SU-DHL-6 (cell line): ENCODE data around the gene LRRC71.

ENCODE experiments used
- H2AFZ ChIP-seq: fragments of 200-600 bp; sonication (generic); 2 replicates; pipeline ENCODE4 v1.6.1; 2014; ENCODE audit warnings: low read depth, mild to moderate bottlenecking, moderate library complexity, mixed read lengths, antibody characterized with exemption, low read length; ENCODE audit not compliant: severe bottlenecking
- H3F3A ChIP-seq: fragments of 200-600 bp; shearing (Covaris generic); 2 replicates; pipeline ENCODE4 v1.6.0; 2016; ENCODE audit warnings: antibody characterized with exemption, mild to moderate bottlenecking; ENCODE audit not compliant: insufficient read depth
- H3K27ac ChIP-seq: fragments of 200-600 bp; sonication (generic); 2 replicates; pipeline ENCODE4 v1.5.1; 2016; ENCODE audit warnings: low read depth, mild to moderate bottlenecking, low read length, moderate library complexity, mixed read lengths
- H3K27me3 ChIP-seq: fragments of 200-600 bp; sonication (generic), shearing (Covaris generic); 2 replicates; pipeline ENCODE4 v1.6.0; 2014; ENCODE audit warnings: mild to moderate bottlenecking, low read length
- H3K36me3 ChIP-seq: fragments of 200-600 bp; sonication (generic); 2 replicates; pipeline ENCODE4 v1.6.1; 2014; ENCODE audit warnings: mild to moderate bottlenecking, low read length, mixed read lengths
- H3K4me2 ChIP-seq: fragments of 300-600, 200-600 bp; shearing (Covaris generic), sonication (generic); 2 replicates; pipeline ENCODE4 v1.6.0; 2014; ENCODE audit warnings: low read length, low read depth, mild to moderate bottlenecking; ENCODE audit not compliant: poor library complexity, severe bottlenecking
- H3K4me3 ChIP-seq: fragments of 200-600 bp; sonication (generic); 2 replicates; pipeline ENCODE4 v1.5.1; 2014; ENCODE audit warnings: antibody characterized with exemption, low read length, mild to moderate bottlenecking, mixed read lengths; ENCODE audit not compliant: insufficient read depth, poor library complexity, severe bottlenecking
- H3K79me2 ChIP-seq: fragments of 200-600 bp; sonication (generic); 2 replicates; pipeline ENCODE4 v1.6.1; 2014; ENCODE audit warnings: mild to moderate bottlenecking, low read length, moderate library complexity; ENCODE audit not compliant: insufficient read depth
- H3K9ac ChIP-seq: fragments of 200-600 bp; sonication (generic); 2 replicates; pipeline ENCODE4 v1.7.0; 2014; ENCODE audit warnings: mild to moderate bottlenecking, low read length
- H3K9me2 ChIP-seq: fragments of 200-600 bp; sonication (generic); replicated peaks from 2 replicates; pipeline ENCODE4 v1.6.1; 2014; ENCODE audit warnings: low read length; ENCODE audit not compliant: insufficient read depth
- H3K9me3 ChIP-seq: fragments of 200-600 bp; sonication (generic); 2 replicates; pipeline ENCODE4 v1.6.1; 2014; ENCODE audit warnings: low read length, mixed read lengths; ENCODE audit not compliant: insufficient read depth
- H4K20me1 ChIP-seq: fragments of 200-600 bp; sonication (generic); 2 replicates; pipeline ENCODE4 v1.6.1; 2014; ENCODE audit warnings: low read depth, mild to moderate bottlenecking, antibody characterized with exemption, low read length, moderate library complexity, mixed read lengths
- EZH2phosphoT487 ChIP-seq: fragments of 200-600 bp; sonication (generic), shearing (Covaris generic); conservative IDR thresholded peaks from 2 replicates; pipeline ENCODE4 v1.6.1; 2018; ENCODE audit warnings: mild to moderate bottlenecking, antibody characterized with exemption, low read length, moderate library complexity, mixed read lengths
- TF ChIP-seq, protein P1 (sequence below): fragments of 200-600 bp; sonication (generic); IDR thresholded peaks from one replicate; pipeline ENCODE4 v1.5.1; 2017; ENCODE audit warnings: antibody characterized with exemption, mild to moderate bottlenecking, low read length, moderate library complexity; ENCODE audit not compliant: insufficient read depth, poor library complexity, severe bottlenecking

The LRRC71 gene

DNA sequence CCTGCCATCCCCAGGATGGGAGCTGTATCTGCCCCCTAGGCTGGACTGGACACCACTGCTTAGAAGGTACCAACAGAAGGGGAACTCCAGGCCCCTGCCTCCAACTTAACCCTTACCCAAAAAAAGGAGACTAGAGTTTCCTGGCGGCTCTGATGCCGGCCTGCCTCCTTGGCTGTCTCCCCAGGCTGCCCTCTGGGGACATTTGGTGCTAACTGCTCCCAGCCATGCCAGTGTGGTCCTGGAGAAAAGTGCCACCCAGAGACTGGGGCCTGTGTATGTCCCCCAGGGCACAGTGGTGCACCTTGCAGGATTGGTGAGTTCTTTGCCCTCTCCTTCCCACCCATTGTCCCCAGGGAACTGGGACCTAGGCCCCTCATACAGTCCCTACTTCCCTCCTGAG lies 8.1 kb upstream of the LRRC71 start:
- Histone ChIP-seq H3K9me2 (no peaks in the 10 kb centered on the region), H3K27me3 (no peaks in the 10 kb centered on the region), H3K27ac (no peak overlapping the region), H3K79me2 (no peaks in the 10 kb centered on the region), H2AFZ (no peak overlapping the region), H3K9ac (no peak overlapping the region), H3K4me3 (no peak overlapping the region), H3K4me2 (no peak overlapping the region), H3K36me3 (no peaks in the 10 kb centered on the region), H3F3A (no peaks in the 10 kb centered on the region), H3K9me3 (no peaks in the 10 kb centered on the region), H4K20me1 (no peaks in the 10 kb centered on the region)
- TF ChIP-seq EZH2phosphoT487, result no peak
- TF ChIP-seq, protein P1, sequence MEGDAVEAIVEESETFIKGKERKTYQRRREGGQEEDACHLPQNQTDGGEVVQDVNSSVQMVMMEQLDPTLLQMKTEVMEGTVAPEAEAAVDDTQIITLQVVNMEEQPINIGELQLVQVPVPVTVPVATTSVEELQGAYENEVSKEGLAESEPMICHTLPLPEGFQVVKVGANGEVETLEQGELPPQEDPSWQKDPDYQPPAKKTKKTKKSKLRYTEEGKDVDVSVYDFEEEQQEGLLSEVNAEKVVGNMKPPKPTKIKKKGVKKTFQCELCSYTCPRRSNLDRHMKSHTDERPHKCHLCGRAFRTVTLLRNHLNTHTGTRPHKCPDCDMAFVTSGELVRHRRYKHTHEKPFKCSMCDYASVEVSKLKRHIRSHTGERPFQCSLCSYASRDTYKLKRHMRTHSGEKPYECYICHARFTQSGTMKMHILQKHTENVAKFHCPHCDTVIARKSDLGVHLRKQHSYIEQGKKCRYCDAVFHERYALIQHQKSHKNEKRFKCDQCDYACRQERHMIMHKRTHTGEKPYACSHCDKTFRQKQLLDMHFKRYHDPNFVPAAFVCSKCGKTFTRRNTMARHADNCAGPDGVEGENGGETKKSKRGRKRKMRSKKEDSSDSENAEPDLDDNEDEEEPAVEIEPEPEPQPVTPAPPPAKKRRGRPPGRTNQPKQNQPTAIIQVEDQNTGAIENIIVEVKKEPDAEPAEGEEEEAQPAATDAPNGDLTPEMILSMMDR, result no peak

DNA sequence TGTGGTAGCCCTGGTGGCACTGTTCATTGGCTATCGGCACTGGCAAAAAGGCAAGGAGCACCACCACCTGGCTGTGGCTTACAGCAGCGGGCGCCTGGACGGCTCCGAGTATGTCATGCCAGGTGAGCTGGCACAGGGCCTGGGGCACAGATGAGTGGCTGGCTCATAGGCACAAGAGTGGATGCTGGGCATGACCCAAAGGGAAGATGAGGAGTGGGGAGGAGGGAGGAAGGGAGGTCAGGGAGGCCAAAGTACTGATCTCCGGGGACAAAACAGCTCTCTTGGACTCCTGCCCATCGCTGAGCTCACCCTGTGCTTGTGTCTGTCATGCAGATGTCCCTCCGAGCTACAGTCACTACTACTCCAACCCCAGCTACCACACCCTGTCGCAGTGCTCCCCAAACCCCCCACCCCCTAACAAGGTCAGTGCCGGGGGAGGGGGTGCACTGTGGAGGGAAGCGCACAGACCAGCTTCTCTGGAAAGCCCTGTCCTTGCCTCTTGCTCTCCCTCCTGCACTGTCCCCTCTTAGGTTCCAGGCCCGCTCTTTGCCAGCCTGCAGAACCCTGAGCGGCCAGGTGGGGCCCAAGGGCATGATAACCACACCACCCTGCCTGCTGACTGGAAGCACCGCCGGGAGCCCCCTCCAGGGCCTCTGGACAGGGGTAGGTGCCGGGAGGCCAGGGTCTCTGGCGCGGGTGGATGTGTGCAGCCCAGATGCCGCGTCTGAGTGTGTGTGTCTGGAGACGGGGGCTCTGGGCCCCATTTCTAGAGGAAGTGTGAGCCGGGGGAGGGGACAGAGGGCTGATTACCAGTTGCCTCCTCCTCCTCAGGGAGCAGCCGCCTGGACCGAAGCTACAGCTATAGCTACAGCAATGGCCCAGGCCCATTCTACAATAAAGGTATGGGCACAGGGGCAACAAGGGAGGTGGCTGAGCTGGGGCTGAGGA lies 7.3 kb upstream of the LRRC71 start:
- Histone ChIP-seq H3K9me2 (no peaks in the 10 kb centered on the region), H3K36me3 (no peaks in the 10 kb centered on the region), H3K27ac (no peak overlapping the region), H3K4me3 (no peak overlapping the region), H3K27me3 (no peaks in the 10 kb centered on the region), H3K4me2 (no peak overlapping the region), H2AFZ (no peak overlapping the region), H3K9me3 (no peaks in the 10 kb centered on the region), H3K79me2 (no peaks in the 10 kb centered on the region), H3K9ac (no peak overlapping the region), H4K20me1 (no peaks in the 10 kb centered on the region), H3F3A (no peaks in the 10 kb centered on the region)
- TF ChIP-seq, protein P1, result no peak
- TF ChIP-seq EZH2phosphoT487, result no peak

DNA sequence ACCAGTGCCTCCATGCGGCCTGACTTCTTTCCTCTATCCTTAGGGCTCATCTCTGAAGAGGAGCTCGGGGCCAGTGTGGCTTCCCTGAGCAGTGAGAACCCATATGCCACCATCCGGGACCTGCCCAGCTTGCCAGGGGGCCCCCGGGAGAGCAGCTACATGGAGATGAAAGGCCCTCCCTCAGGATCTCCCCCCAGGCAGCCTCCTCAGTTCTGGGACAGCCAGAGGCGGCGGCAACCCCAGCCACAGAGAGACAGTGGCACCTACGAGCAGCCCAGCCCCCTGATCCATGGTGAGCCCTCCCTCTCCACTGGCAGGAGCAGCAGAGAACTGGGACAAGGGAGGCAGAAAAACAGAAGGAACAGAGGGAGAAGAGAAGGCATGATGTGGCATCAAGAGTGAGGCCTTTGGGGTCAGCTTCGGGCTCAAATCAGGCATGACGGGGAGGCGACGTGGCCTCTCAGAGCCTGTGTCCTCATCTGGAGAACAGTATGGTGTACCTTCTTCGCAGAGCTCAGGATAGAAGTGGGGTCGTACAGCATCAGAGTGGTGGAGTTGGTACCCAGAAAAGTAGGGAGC lies 6.5 kb upstream of the LRRC71 start:
- Histone ChIP-seq H3K36me3 (no peaks in the 10 kb centered on the region), H2AFZ (no peak overlapping the region), H3K9me2 (no peaks in the 10 kb centered on the region), H3K9me3 (no peaks in the 10 kb centered on the region), H3K27ac (no peak overlapping the region), H3K9ac (no peak overlapping the region), H3K4me2 (no peak overlapping the region), H3K27me3 (no peaks in the 10 kb centered on the region), H4K20me1 (no peaks in the 10 kb centered on the region), H3F3A (no peaks in the 10 kb centered on the region), H3K4me3 (no peak overlapping the region), H3K79me2 (no peaks in the 10 kb centered on the region)
- TF ChIP-seq, protein P1, result no peak
- no peak for TF ChIP-seq EZH2phosphoT487
